ENCODE data around the gene PTPRN2.
"Not testable (repeated sequence)": the region's sequence is repeated elsewhere in the genome, so short reads cannot be mapped to it uniquely, and the experiment has no call there.

The PTPRN2 gene

DNA sequence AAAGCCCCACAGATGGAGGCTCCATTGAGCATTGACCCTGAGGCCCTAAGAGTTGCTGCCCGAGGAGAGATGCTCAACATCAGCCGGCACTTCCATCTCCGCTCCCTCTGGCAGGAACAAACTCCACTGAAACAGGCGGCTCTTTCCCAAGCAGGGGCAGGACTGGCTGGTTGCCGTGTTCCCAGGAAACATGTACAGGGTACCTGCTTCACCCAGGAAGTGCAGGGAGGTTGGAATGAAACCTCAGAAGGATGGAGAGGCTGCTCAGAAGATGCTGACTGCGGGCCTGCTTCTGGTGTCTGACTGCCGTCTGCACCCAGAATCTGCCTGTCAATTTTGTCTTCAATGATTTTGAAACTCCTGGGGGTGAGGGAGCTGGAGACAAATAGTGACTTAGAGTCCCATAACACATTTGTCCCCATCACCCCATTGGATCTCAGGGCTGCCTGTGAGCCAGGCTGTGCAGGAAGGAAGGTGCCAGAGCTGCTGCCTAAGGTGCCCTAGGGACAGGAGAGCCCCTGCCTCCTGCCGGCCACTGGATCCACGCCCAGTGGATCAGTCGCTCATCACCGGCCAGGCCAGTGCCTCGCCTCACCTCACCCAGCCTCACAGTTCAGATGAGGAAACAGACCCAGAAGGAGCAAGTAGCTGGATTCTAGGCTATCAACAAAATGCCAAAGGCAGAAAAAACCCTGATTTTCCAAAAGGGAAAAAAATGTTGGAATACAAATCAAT lies 237.3 kb downstream of the PTPRN2 start:
- DNase-seq (ENCODE audit: low read depth in 2 of 2), result no peak

DNA sequence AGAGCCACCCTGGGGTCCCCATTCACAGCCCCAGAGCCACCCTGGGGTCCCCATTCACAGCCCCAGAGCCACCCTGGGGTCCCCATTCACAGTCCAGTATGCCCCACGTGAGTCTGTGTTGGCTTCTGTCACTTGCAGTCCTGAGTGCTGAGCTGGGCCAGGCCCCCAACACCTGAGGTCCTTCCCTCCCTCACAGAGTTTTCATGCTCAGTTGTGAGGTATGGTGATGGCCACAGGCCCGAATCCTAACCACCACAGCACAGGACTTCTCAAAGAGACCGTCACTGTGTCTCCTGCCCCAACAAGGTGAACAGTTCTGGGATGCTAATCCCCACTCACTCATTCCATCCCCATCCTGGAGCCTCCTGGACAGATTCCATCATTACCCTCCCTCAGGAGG lies 239.2 kb downstream of the PTPRN2 start:
- no peak for DNase-seq (ENCODE audit: low read depth in 2 of 2)

DNA sequence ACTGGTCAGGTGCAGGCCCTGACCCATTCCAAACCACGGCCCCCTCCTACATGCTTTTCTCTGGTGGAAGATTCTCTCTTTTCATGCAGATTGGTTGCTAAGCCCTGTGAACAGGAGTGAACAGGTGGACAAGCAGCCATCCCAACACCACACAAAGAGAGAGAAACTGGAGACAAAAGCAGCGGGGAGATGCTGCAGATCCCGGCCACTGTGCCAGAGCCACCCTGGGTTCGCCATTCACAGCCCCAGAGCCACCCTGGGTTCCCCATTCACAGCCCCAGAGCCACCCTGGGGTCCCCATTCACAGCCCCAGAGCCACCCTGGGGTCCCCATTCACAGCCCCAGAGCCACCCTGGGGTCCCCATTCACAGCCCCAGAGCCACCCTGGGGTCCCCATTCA lies 239.6 kb downstream of the PTPRN2 start:
- DNase-seq (ENCODE audit: low read depth in 2 of 2), result not testable (repeated sequence)

DNA sequence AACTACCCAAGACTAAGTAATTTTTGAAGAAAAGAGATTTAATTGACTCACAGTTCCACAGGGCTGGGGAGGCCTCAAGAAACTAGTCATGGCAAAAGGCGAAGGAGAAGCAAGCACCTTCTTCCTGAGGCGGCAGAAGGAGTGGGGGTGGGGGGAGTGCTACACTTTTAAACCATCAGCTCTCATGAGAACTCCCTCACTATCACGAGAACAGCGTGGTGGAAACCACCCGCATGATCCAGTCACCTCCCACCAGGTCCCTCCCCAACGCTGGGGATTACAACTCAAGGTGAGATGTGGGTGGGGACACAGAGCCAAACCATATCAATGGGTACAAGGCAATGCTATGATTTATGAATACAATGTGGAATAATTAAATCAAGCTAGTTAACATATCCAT lies 241.9 kb downstream of the PTPRN2 start:
- DNase-seq (ENCODE audit: low read depth in 2 of 2), result no peak

DNA sequence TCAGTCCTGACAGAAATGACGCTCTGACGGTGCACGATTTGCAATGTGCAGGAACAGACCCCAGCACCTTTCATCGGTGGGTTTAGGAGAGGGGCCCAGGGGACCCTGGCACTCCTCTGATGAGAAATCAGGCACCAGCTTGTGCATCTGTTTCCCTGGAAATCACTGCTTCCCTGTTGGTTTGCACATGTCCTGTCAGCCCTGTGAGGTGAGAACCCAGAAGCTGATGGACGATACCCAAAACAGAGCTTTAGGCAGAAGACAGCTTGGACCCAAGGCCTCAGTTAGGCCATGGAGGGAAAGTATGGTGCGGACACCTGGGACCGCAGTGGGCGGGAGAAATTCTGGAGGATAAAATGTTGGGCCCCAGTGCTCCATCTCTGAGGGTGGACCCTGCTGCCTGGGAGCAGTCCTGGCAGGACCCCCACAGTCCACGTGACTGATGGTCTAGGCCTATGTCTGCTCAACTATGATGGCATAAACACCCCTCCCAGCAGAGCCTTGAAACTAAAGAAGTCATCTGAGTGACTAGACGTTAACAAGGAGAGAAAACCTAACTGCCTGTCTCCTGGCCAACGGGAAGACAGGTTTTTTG lies 242.8 kb downstream of the PTPRN2 start:
- no peak for DNase-seq (ENCODE audit: low read depth in 2 of 2)

DNA sequence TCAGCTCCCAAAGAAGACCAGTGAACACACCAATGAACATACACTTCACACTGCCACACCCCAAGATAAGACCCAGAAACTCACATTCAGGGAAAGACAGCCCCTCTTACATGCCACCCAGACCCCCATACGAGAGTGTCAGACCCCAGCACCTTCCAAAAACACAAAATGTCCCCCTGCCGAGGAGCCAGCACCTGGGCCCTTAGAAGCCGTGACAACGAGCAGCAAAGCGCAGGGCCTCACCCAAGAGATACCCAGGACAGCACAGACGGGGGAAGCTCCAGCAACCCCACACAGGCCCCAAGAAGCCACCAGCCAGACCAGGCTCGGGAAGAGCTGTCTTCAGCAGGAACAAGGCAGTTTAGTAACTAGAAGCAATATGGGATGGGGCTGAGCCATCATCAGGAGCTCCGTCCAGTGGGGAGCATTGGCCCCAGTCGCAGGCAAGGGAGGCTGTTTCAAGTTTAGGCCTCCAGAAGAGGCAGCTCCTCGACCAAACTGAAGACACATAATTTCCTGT lies 243.6 kb downstream of the PTPRN2 start:
- no peak for DNase-seq (ENCODE audit: low read depth in 2 of 2)

DNA sequence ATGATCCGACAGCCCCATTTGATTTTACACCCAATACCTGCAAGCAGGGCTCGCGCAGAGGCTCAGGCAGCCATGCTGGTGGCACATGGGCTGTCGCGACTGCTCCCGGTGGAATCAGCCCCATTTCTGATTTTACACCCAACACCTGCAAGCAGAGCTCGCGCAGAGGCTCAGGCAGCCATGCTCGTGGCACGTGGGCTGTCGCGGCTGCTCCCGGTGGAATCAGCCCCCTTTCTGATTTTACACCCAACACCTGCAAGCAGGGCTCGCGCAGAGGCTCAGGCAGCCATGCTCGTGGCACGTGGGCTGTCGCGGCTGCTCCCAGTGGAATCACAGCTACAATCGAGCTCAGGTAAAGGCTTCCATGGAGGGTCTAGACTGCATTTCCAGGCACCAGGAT lies 244.1 kb downstream of the PTPRN2 start:
- no peak for DNase-seq (ENCODE audit: low read depth in 2 of 2)

DNA sequence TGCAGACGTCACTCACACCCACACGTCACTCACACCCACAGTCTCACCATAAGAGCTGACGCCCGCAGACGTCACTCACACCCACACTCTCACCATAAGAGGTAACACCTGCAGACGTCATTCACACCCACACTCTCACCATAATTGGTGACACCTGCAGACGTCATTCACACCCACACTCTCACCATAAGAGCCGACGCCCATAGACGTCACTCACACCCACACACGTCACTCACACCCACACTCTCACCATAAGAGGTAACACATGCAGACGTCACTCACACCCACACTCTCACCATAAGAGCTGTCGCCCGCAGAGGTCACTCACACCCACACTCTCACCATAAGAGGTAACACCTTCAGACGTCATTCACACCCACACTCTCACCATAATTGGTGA lies 246.5 kb downstream of the PTPRN2 start:
- DNase-seq (ENCODE audit: low read depth in 2 of 2), result not testable (repeated sequence)

DNA sequence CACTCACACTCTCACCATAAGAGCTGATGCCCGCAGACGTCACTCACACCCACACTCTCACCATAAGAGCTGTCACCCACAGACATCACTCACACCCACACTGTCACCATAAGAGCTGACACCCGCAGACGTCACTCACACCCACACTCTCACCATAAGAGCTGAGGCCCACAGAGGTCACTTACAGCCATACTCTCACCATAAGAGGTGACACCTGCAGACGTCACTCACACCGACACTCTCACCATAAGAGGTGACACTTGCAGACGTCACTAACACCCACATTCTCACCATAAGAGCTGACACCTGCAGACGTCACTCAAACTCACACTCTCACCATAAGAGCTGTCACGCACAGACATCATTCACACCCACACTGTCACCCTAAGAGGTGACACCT lies 250.7 kb downstream of the PTPRN2 start:
- DNase-seq (ENCODE audit: low read depth in 2 of 2), result not testable (repeated sequence)

DNA sequence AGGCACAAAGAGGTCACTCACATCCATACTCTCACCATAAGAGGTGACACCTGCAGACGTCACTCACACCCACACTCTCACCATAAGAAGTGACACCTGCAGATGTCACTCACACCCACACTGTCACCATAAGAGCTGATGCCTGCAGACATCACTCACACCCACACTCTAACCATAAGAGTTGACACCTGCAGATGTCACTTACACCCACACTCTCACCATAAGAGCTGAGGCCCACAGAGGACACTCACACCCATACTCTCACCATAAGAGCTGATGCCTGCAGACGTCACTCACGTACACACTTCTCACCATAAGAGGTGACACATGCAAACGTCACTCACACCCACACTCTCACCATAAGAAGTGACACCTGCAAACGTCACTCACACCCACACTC lies 255.1 kb downstream of the PTPRN2 start:
- not testable (repeated sequence) for DNase-seq (ENCODE audit: low read depth in 2 of 2)

DNA sequence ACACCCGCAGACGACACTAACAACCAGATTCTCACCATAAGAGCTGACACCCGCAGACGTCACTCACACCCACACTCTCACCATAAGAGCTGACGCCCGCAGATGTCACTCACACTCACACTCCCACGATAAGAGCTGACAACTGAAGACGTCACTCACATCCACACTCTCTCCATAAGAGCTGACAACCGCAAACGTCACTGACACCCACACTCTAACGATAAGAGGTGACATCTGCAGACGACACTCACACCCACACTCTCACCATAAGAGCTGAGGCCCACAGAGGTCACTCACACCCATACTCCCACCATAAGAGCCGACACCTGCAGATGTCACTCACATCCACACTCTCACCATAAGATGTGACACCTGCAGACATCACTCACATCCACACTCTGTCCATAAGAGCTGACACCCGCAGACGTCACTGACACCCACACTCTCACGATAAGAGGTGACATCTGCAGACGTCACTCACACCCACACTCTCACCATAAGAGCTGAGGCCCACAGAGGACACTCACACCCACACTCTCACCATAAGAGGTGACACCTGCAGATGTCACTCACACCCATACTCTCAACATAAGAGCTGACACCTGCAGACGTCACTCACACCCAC lies 255.7 kb downstream of the PTPRN2 start:
- not testable (repeated sequence) for DNase-seq (ENCODE audit: low read depth in 2 of 2)

DNA sequence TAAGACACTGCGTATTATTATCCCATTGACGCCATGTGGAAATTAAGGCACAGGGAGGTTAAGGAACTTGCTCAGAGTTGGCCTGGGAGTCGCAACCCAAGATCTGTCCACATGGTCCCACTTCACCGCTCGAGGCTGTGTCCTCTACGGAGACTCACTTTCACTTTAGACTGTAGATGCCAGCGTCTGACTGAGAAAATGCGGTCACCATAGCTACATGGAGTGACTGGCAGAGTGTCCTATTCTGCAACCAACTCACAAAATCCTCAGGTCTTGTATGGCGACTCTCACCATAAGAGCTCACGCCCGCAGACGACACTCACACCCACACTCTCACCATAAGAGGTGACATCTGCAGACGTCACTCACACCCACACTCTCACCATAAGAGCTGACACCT lies 257.9 kb downstream of the PTPRN2 start:
- no peak for DNase-seq (ENCODE audit: low read depth in 2 of 2)

DNA sequence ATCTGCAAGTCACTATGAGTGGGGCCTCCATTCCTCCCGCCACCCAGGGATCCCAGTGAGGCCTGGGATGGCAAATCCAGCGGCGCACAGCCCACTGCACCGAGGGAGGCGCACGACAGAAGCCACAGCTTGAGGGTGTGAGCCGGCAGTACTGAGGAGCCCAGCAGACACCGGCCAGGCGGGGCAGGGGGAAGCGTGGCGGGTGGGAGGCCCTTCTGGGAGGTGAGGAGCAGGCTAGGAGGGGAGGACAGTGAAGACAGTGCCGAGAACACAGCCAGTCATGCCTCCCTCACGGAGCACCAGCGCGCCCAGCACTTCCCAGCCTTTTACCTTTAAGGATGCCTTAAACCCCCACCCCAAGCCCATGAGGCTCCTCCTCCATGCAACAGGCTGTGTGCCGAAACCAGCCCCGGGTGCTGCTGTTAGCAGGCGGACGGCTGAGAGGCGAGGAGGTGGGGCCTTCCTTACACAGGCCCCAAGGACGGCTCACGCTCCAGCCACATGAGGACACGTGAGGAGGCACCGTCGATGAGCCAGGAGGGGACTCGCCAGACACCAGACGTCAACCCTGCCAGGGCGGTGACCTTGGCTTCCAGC lies 258.5 kb downstream of the PTPRN2 start:
- no peak for DNase-seq (ENCODE audit: low read depth in 2 of 2)

DNA sequence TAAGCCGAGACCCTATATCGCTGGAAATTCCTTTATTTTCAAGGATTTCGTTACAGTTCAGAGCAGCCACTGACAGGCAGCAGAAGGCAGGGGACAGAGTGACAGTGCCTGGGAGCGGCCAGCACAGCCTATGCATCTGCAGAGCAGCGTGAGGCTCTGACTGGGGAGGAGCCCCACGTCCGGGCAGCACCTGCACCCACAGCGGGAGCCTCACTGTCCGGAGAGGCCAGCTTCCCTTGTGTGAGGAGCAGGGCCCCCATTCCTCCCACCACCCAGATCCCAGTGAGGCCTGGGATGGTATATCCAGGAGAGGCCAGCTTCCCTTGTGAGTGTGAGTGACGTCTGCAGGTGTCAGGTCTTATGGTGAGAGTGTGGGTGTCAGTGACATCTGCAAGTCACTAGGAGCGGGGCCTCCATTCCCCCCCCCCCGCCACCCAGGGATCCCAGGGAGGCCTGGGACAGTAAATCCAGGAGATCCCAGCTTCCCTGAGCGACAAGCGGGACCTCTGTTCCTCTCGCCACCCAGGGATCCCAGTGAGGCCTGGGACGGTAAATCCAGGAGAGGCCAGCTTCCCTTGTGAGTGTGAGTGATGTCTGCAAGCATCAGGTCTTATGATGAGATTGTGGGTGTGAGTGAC lies 259.1 kb downstream of the PTPRN2 start:
- no peak for DNase-seq (ENCODE audit: low read depth in 2 of 2)

DNA sequence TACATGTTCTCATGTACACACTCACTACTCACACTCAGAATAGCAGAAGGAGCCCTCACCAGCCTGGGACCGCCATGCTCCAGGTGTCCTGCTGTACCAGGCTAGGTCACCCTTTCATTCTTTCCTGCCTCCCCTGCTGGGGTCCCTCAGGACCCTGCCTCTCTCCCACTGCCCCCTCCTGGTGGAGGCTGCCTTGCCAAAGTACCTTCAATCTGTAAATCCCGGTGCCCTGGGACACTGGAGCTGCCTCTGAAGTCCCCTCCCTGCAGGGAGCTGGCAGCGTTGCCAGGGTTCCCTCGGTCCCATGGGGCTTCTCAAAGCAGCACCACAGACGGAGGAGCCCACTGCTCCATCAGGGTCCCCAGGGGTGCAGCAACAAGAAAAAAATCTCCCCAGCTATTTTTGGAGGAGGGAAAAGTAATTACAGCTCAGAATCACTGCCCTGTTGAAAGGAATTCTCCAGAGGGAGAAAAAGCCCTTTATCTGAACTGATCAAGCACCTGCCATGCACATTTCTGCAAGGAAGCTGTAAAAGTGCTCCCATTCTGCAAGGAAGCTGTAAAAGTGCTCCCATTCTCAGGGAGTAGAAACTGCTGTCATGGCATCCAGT lies 259.9 kb downstream of the PTPRN2 start:
- DNase-seq (ENCODE audit: low read depth in 2 of 2), result no peak

DNA sequence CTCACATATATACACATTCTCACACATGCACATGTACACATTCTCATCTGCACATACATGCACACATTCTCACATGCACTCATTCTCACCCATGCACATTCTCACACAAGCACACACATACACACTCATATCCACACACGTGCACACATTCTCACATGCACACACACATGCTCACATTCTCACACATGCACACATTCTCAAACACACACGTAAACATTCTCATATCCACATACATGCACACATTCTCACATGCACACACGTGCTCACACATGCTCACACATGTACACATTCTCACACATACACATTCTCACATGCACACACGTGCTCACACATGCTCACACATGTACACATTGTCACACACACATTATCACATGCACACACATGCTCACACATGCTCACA lies 260.6 kb downstream of the PTPRN2 start:
- DNase-seq (ENCODE audit: low read depth in 2 of 2), result no peak

DNA sequence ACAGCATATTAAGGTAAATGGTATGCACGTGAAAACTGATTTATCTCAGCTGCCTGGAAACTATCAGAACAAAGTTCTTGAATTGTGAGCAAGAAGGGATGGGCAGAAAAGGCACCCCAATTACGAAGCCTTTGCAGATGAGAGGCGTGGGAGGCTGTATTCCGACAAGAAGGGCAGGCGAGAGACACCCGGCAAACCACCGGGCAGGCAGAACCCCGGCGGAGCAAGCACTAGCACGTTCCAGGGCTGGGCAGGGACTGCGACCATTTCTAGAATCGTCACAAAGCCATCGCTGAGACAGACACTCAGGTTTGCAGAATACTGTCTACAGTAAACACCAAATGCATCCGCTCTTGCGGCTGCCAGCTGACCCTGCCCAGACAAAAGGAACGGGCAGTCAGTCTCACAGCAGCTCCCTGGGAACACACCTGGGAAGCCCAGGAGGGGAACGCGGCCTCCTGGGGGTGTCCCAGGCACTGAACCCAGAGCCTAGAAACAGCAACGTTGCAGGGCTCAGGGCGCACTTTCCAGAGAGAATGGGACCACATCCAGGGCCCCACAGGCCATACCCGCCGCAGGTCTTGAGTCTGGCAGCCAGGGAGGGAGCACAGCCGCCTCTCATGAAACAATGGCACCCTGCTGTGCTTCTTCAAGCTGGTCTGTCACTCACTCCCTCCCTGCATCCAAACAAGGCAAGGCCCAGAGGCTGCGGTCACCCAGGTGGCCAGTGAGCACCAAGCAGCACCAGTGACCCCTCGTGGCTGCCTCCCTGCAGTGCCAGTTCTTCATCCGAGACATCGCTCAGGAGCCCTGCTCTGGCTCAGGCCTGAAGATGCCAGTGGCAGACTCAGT lies 261.9 kb downstream of the PTPRN2 start:
- no peak for DNase-seq (ENCODE audit: low read depth in 2 of 2)

DNA sequence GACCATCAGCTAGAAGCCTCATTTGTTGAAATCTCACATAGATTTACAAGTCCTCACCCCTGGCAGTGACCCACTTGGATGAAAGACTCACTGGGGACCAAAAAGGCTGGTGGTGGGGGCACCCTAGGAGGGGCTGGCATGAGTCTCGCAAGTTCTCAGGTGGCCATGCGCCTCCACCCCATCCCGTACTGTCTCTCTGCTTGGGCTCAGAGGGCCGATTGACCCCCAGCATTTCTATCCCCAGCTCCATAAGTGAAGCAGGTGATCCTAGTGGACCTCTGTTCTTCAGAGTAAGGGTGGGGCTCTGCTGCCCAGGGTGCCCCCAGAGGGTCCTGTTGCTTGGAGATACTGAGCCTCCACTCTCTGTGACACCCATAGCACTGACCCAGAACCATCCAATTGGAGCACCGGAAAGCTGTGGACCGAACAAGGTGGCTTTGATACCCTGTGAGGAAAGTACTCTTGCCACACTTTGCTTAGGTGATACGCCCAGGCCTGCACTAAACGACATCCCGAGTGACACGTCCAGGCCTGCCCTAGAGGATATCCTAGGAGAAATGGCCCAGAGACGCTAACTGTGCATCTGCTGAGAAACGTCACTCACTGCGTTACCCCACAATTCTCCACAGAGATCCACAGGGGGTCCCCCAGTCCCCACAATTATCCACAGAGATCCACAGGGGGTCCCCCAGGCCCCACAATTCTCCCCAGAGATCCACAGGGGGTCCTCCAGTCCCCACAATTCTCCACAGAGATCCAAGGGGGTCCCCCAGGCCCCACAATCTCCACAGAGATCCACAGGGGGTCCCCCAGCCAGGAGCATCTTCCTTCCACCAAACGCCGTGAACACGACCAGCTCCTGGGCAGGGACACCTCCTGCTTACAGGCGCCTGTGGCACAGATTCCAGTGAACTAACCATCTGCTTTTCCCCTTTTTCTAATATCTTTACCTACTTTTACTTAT lies 262.9 kb downstream of the PTPRN2 start:
- DNase-seq (ENCODE audit: low read depth in 2 of 2), result no peak

DNA sequence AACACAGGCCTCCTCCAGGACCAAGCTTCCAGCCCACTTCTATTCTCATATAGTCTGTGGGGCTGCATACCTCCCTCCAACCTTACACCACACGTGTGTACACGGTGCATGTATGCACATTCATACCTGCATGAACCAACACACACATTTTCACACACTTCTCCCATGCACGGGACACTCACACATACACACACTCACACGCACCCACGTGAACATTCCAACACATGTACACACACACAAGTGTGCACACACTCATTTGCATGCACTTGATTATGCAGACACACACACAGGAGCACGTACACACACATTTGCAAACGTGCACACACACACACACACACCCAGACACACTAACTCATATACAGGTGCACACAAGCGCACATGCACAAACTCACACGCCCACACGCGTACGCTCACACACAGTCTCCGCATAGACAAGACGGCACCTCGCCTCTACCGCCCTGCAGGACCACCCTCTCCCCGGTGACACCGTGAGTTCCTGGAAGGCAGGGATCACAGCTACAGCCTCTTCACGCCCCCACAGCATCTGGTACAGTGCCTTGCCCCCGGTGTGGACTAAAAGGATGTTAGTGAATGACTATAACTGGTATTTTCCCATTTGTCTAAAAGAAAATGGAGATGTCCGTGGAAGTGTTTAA lies 263.8 kb downstream of the PTPRN2 start:
- no peak for DNase-seq (ENCODE audit: low read depth in 2 of 2)

Data from activated CD4-positive, alpha-beta T cell treated with anti-CD3 and anti-CD28 coated beads for 24 hours (primary cell).